ENCODE results near the gene NNMT. TPM values are rescaled to one million over a fixed set of nuclear protein-coding genes. Genes with fewer than 3 reads are reported as not detected.

NNMT gene
- polyA plus RNA-seq, 1 experiment = 188 TPM

- H3K27me3 ChIP-seq (ENCODE audit: control insufficient read depth, insufficient read depth, low read length) = peaks cover 6% of the 10 kb centered on the region
- ChIA-PET POLR2A (no interaction called here), CTCF (interaction anchor here (2.8 to 5.3 kb wide), 2 partner anchors 9 to 10 kb away, joined by 8 to 36 read pairs; no protein-coding TSS in a partner anchor)
- no peak overlapping the region for H3K4me3 ChIP-seq (ENCODE audit: low read depth, low read length)
- no peak for TF ChIP-seq CTCF (IDR thresholded peaks at IDR 0.05; ENCODE audit: low read depth, low read length)
- DNase-seq (ENCODE audit: low read depth, low spot score) = no peak
- no peaks in the 10 kb centered on the region; the same call in 1 of the 2 replicates for H3K9me3 ChIP-seq (ENCODE audit: control insufficient read depth, insufficient read depth, low read length)
- no peak overlapping the region for H3K27ac ChIP-seq (ENCODE audit: low read depth, low read length)
Observed at GRCh38 chr11:114251815-114252337, 44.3 kb upstream of the NNMT start.

- no peak overlapping the region for H3K4me3 ChIP-seq (ENCODE audit: low read depth, low read length)
- ChIA-PET POLR2A (no interaction called here), CTCF (interaction anchor here (2.8 kb wide), 1 partner anchor 9 kb away, joined by 8 read pairs; no protein-coding TSS in a partner anchor)
- H3K27me3 ChIP-seq (ENCODE audit: control insufficient read depth, insufficient read depth, low read length) = peaks cover 9% of the 10 kb centered on the region
- no peak overlapping the region for H3K27ac ChIP-seq (ENCODE audit: low read depth, low read length)
- H3K9me3 ChIP-seq (ENCODE audit: control insufficient read depth, insufficient read depth, low read length) = no peaks in the 10 kb centered on the region; the same call in 1 of the 2 replicates
- no peak for TF ChIP-seq CTCF (IDR thresholded peaks at IDR 0.05; ENCODE audit: low read depth, low read length)
- no peak for DNase-seq (ENCODE audit: low read depth, low spot score)
Observed at GRCh38 chr11:114252767-114253166, 43.4 kb upstream of the NNMT start.

GRCh38 chr11:114253771-114254170, 42.4 kb upstream of the NNMT start:
- TF ChIP-seq CTCF (IDR thresholded peaks at IDR 0.05; ENCODE audit: low read depth, low read length) = no peak
- H3K27me3 ChIP-seq (ENCODE audit: control insufficient read depth, insufficient read depth, low read length) = peaks cover 13% of the 10 kb centered on the region
- H3K4me3 ChIP-seq (ENCODE audit: low read depth, low read length) = no peak overlapping the region
- POLR2A ChIA-PET = no interaction called here
- H3K27ac ChIP-seq (ENCODE audit: low read depth, low read length) = no peak overlapping the region
- H3K9me3 ChIP-seq (ENCODE audit: control insufficient read depth, insufficient read depth, low read length) = no peaks in the 10 kb centered on the region; the same call in 1 of the 2 replicates
- no peak for DNase-seq (ENCODE audit: low read depth, low spot score)
- CTCF ChIA-PET = interaction anchor here (2.8 kb wide), 1 partner anchor 8 kb away, joined by 8 read pairs; no protein-coding TSS in a partner anchor

- Histone ChIP-seq H3K9me3 (ENCODE audit: control insufficient read depth, insufficient read depth, low read length) (no peaks in the 10 kb centered on the region; the same call in 1 of the 2 replicates), H3K27me3 (ENCODE audit: control insufficient read depth, insufficient read depth, low read length) (peaks cover 13% of the 10 kb centered on the region), H3K27ac (ENCODE audit: low read depth, low read length) (no peak overlapping the region), H3K4me3 (ENCODE audit: low read depth, low read length) (no peak overlapping the region)
- no peak for DNase-seq (ENCODE audit: low read depth, low spot score)
- ChIA-PET CTCF (interaction anchor here (2.8 kb wide), 1 partner anchor 8 kb away, joined by 8 read pairs; no protein-coding TSS in a partner anchor), POLR2A (no interaction called here)
- no peak for TF ChIP-seq CTCF (IDR thresholded peaks at IDR 0.05; ENCODE audit: low read depth, low read length)
Observed at GRCh38 chr11:114254571-114255146, 41.5 kb upstream of the NNMT start.

- Histone ChIP-seq H3K27ac (ENCODE audit: low read depth, low read length) (no peak overlapping the region), H3K9me3 (ENCODE audit: control insufficient read depth, insufficient read depth, low read length) (no peaks in the 10 kb centered on the region; the same call in 1 of the 2 replicates), H3K4me3 (ENCODE audit: low read depth, low read length) (no peak overlapping the region), H3K27me3 (ENCODE audit: control insufficient read depth, insufficient read depth, low read length) (peaks cover 13% of the 10 kb centered on the region)
- POLR2A ChIA-PET = no interaction called here
- CTCF ChIA-PET = interaction anchor here (10.0 kb wide), 1 partner anchor 219 kb away, joined by 185 read pairs; no protein-coding TSS in a partner anchor
- TF ChIP-seq CTCF (IDR thresholded peaks at IDR 0.05; ENCODE audit: low read depth, low read length) = no peak
- DNase-seq (ENCODE audit: low read depth, low spot score) = no peak
Observed at GRCh38 chr11:114255289-114255688, 40.9 kb upstream of the NNMT start.

All from AG04450 (cell line).